Bone marrow (tissue), 2 donors: Measurements from ENCODE around the gene ALOX12B.

Source experiments
- DNase-seq, 2 donors: peaks; one replicate each; lab custom pipeline; 2025; lab: John Stamatoyannopoulos, UW

Gene ALOX12B

GRCh38 chr17:8087075-8087951 is at the start of gene ALOX12B:
TSS of gene ALOX12B (minus strand) at chr17:8087716. CDS start at chr17:8087442, 274 bp downstream.
- DNase-seq, result no peak

DNA sequence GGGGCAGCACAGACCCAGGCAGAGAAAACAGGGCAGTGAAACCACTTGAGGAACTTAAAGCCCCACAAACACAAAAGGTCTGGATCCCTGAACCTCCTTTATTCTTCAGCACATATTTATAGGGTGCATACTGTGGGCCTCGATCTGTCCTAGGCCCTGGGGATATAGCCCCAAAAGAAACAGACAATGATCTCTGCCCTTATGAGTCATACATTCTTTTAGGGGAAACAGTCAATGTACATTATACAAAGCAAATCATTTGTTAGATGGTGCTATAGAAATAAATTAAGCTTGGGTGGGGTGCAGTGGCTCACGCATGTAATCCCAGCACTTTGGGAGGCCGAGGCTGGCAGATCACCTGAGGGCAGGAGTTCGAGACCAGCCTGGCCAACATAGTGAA is 46.4 kb upstream of the ALOX12B start:
- DNase-seq, result no peak

DNA sequence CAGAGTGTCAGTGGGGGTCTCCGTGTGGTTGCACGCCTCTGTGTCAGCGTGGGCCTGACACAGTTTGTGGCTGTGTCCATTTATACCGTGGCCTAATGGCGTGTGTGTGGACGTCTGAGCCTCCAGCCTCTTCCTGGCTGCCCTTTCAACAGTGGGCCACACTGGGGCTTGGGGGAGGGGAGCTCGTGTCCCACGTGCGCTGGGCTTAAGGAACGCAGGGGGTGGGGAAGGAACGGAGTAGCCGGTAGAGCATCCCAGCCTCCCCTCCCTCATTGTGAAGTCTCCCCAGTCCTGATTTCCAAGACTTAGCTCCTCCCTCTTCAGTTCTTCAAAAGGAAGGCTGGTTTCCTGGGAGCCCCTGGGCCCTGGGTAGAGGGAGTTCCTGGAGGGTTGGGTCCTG is 45.9 kb upstream of the ALOX12B start:
- DNase-seq, result no peak

DNA sequence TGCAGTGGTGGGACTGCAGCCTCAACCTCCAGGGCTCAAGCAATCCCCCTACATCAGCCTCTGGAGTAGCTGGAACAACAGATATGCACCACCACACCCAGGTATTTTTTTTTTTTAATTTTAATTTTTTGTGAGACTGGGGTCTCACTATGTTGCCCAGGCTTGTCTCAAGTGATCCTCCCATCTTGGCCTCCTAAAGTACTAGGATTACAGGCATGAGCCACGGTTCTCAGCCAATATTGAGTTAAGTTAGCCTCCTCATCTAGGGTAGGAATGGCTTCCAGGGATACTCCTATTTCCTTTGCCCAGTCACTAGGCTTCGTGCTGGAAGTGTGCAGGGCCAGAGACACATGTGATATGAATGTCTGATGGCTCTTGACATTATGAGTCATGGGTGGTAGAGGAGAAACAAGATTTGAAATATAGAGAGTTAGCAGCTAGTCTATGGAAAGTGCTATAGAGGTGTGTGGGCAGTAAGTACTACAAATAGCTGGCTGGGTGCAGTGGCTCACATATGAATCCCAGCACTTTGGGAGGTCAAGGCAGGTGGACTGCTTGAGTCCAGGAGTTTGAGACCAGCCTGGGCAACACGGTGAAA is 44.4 kb upstream of the ALOX12B start:
- DNase-seq, result no peak

DNA sequence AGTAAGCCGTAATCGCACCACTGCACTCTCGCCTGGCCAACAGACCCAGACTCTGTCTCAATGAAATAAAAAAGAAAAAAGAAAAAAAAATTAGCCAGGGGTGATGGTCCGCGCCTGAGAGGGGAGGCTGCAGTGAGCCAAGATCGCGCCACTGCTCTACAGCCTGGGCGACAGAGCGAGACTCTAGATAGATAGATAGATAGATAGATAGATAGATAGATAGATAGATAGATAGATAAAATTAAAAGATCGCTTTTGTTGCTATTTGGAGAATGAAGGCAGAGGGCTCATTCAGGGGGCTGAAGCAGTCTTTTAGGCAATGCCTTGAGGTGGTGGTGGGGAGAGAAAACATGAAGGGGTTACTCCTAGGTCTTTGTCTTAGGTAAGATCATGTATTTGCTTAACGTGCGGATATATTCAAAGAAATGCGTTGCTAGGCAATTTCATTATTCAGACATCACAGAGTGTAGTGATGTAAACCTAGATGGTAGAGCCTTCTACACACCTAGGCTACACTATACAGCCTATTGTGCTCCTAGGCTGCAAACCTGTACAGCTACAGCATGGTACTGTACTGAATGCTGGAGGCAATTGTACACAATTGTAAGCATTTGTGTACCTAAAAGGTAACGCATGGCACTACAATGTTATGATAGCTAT is 40.7 kb upstream of the ALOX12B start:
- DNase-seq, result no peak

GRCh38 chr17:8126491-8127066 is 39.1 kb upstream of the ALOX12B start:
- peak in 1 of 2 donors; percentile 25 for DNase-seq

GRCh38 chr17:8125947-8126490 is 38.5 kb upstream of the ALOX12B start:
- DNase-seq, result no peak

DNA sequence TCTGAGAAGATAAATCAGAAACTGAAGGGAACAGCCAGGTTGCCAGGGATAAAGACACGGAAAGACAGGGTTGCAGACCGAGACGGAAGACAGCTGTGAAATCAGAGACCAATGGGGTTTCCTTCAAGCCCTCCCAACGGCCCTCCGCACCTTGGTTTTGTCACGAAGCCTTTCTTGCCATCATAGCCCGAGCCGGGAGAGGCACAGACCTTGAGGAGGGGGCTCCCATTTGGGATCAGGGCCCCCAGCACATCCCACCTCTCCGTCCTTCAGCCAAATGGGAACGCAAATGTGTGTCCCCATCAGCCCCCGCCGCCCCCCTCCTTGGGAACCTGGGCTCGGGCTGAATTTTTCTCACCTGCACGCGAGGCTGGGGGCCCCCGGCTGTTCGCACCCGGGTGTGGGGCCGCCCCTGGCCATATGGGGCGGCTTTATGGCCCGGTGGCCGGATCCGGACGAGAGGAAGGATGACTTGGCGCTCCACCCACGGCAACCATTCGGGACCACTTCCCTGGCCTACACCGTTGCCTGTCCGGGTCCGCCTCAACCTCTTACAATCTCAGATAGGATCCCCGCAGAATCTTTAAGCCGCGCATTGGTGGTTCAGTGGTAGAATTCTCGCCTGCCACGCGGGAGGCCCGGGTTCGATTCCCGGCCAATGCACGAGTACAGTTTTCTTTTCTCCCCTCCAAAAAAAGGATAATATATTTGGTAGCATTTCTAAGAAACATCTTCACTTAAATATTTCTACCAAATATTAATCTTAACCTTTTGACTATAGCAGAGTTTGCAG is 37.8 kb upstream of the ALOX12B start:
- DNase-seq, result peak; percentile 72 to 76

GRCh38 chr17:8124350-8125153 is 37.0 kb upstream of the ALOX12B start:
- no peak for DNase-seq

DNA sequence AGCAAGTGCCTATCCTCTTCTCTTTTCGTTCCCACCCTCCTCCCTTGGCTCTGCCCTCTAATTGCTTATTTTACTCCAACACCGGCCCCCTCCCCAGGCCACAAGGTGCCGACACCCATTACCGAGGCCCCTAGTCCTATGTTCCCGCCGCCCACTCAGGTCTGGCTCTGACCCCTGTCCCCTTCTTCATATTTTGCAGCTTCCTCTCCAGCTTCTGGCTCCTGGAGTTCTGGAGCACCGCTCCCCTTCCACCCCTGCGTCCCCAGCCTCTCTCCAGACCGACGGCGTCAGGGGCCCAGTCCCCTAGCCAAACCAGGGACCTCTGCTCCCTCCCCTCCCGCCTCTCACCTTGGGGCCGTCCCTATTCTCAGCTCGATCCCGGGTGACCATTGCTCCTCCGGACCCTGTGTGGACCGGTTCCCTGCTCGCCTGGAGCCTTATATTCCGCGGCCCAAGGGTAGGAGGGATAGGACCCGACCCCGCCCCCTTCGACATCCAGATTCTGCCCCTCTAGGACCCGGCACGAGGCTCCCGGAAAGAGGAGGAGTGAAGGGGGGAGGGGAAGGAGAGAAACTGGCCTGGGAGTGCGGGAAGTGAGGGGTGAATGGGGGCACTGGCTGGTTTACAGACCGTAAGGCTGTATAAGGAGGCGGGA is 36.3 kb upstream of the ALOX12B start, which contains the start of gene HES7:
TSS of gene HES7 (minus strand) at position 412 of the 655 bp plus-strand sequence. CDS start at position 390, 22 bp downstream.
- no peak for DNase-seq

DNA sequence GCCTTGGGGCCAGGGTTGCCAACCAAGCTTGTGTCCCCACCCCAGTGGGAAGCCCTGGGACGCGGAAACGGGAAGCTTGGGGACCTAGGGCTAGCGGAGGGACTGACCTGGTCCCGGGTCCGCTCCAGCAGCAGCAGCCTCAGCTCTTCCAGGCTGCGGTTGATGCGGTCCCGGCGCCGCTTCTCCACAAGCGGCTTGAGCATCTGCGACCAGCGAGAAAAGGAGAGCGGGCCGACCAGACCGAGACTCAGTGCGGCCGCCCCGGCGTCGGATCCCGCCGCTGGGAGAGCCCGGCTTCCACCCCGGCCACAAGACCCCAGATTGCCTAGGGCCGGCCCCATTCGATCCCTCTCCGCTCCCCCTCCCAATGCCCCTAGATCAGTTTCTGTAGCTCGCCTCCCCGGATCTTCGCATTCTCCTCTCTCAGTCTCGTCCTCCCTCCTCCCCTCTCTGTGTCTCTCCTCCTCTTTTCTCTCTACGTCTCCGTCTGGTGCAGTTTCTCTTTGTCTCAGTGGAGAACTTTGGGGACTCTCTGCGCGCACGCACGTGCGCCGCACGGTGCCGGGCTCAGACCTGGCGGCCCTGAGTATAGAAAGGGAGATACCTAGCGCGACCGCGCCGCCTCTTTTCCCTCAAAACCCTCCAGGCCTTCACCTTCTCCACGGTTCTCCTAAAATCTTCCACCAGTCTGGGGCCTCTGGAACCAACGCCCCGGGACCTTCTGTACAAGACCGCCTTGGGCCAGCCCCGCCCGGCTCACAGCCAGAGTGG is 35.6 kb upstream of the ALOX12B start:
- no peak for DNase-seq

- no peak for DNase-seq
Observed at GRCh38 chr17:8122422-8122923, 35.0 kb upstream of the ALOX12B start.

DNA sequence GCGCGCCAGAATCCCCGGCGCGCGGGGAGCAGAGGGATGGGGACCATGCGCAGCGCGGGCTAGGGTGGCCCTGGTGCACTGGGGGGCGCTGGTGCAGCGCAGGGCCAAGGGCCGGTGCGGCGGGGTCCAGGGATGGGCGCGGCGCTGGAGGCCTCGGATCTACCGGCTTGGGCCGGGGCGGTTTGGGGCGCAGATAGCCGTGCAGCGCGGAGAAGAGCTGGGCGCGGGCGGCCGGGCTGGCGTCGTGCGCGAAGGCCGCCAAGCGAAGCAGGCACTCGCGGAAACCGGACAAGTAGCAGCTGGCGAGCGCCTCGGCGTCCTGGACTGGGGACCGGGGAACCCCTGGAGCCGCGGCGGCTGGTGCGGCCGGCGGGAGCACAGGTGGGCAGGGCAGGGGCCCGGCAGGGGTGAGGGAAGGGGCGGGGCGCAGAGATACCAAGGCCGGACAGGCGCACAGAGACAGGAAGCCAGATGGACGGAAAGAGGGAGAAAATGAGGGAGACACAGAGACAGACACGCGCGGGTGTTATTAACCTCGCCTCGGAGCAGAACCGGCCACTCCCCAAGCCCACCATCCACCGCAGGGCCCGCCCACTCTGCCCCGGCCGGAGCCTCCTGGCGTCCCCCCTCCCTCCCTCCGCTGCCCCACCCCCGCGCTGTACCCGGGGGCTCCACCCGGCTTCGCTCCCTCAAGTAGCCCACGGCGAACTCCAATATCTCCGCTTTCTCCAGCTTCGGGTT is 34.3 kb upstream of the ALOX12B start:
- DNase-seq, result peak; percentile 20 to 45

GRCh38 chr17:8121407-8121680 is 33.8 kb upstream of the ALOX12B start:
- DNase-seq, result no peak

- DNase-seq, result peak in 1 of 2 donors; percentile 60
Observed at GRCh38 chr17:8120520-8121406, 33.2 kb upstream of the ALOX12B start.

DNA sequence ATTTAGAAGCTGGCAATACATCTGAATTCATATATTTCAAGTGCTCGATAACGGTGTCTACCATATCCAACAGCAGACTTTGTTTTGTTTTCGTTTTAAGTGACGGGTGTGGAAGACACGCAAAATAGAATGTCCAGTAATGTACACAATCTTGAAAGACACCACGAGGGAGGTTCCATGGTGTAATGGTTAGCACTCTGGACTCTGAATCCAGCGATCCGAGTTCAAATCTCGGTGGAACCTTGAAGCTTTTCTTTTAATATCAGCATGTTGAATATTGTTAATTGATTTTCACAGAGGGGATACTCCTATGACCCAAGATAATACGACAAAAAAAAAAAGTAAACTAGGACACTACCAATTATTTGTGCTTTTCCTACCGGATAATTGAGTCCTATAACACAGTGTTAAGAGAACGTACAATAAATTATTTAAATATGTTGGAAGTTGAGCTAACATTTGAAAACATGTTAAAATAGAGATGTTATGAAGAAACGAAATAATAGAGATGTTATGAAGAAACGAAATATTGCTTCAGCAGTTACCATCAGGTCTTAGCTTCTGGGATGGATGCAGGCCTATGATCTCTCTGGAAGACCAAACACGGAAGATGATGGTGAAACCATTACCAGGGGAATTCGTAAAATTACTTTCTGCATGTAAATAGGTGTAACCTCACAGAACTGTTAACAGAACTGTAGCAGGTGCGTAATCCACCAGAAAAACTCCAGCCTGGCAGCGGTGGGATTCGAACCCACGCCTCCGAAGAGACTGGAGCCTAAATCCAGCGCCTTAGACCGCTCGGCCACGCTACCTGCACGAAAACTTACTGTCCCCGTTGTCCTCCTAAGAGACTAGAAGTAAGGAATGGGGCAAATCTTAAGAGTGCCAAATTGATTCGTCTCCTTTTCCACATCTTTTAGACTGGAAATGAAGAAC is 32.3 kb upstream of the ALOX12B start:
- peak; percentile 64 to 87 for DNase-seq
